GM21529 (cell line): ENCODE measurements around the gene CDKN1B.

Experiments used
- ATAC-seq: cut with Tn5 transposase; IDR thresholded peaks from one replicate; pipeline ENCODE4 v1.9.1; 2021; ENCODE audit not compliant: unreplicated experiment

The CDKN1B gene

GRCh38 chr12:12716793-12717585 is at the start of gene CDKN1B:
TSS of gene CDKN1B (plus strand) at chr12:12717368. CDS start at chr12:12717840, 472 bp downstream.
- ATAC-seq: peak; percentile 36

GRCh38 chr12:12668005-12668404 is 49.2 kb upstream of the CDKN1B start:
- no peak for ATAC-seq

- no peak for ATAC-seq
Observed at GRCh38 chr12:12669020-12669419, 48.1 kb upstream of the CDKN1B start.

GRCh38 chr12:12671850-12672660 is 45.1 kb upstream of the CDKN1B start:
- ATAC-seq: no peak

GRCh38 chr12:12673296-12673695 is 43.9 kb upstream of the CDKN1B start:
- peak; percentile 55 for ATAC-seq

- no peak for ATAC-seq
Observed at GRCh38 chr12:12676605-12677004, 40.6 kb upstream of the CDKN1B start.

GRCh38 chr12:12681061-12681765 is 36.0 kb upstream of the CDKN1B start:
- ATAC-seq: no peak

- ATAC-seq: no peak
Observed at GRCh38 chr12:12682284-12682683, 34.9 kb upstream of the CDKN1B start.

GRCh38 chr12:12683136-12683697 is 34.0 kb upstream of the CDKN1B start:
- ATAC-seq: no peak

GRCh38 chr12:12683725-12684124 is 33.4 kb upstream of the CDKN1B start:
- ATAC-seq: no peak

GRCh38 chr12:12684375-12685106 is 32.6 kb upstream of the CDKN1B start:
- ATAC-seq: no peak

- ATAC-seq: no peak
Observed at GRCh38 chr12:12685305-12685704, 31.9 kb upstream of the CDKN1B start.

GRCh38 chr12:12686472-12686871 is 30.7 kb upstream of the CDKN1B start:
- ATAC-seq: no peak

GRCh38 chr12:12686925-12687324 is 30.2 kb upstream of the CDKN1B start:
- ATAC-seq: no peak

GRCh38 chr12:12689647-12690300 is 27.4 kb upstream of the CDKN1B start:
- peak; percentile 43 for ATAC-seq

- peak; percentile 42 for ATAC-seq
Observed at GRCh38 chr12:12691549-12691948, 25.6 kb upstream of the CDKN1B start.

GRCh38 chr12:12693111-12693671 is 24.0 kb upstream of the CDKN1B start:
- ATAC-seq: no peak

GRCh38 chr12:12696562-12697383 is 20.4 kb upstream of the CDKN1B start:
- ATAC-seq: peak; percentile 60

- no peak for ATAC-seq
Observed at GRCh38 chr12:12699345-12699744, 17.8 kb upstream of the CDKN1B start.
